Measurements from ENCODE around the gene RDH14.

The RDH14 gene

DNA sequence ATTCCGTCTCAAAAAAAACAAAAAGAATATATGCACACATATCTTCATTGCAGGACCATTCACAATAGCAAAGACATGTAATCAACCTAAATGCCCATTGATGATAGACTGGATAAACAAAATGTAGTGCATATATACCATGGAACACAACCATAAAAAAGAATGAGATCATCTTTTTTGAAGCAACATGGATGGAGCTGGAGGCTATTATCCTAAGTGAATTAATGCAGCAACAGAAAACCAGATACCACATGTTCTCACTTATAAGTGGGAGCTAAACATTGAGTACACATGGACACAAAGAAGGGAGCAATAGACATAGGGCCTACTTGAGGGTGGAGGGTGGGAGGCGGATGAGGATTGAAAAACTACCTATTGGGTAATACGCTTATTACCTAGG is 20.2 kb upstream of the RDH14 start (continued):
- no peak for TF ChIP-seq ZNF248 (tag by site-specific recombination; IDR thresholded peaks at IDR 0.05)

DNA sequence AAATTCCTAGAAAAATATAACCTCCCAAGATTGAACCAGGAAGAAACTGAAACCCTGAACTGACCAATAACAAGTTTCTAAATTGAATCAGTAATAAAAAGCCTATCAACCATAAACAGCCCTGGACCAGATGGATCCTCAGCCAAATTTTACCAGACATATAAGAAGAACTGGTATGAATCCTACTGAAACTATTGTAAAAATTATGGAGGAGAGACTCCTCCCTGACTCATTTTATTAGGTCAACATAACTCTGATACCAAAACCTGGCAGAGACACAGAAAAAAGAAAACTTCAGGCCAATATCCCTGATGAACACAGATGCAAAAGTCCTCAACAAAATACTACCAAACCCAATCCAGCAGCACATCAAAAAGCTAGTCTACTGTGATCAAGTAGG is 17.6 kb upstream of the RDH14 start:
- Histone ChIP-seq H3K4me3 (ENCODE audit: low read depth, low read length) (no peak overlapping the region), H3K27ac (ENCODE audit: extremely low read depth, low read depth, low read length) (no peak overlapping the region), H3K4me1 (ENCODE audit: control insufficient read depth, insufficient read depth, low read length) (no peaks in the 10 kb centered on the region), H3K36me3 (ENCODE audit: control insufficient read depth in 2 of 2, insufficient read depth in 1 of 2, low read length in 2 of 2) (no peaks in the 10 kb centered on the region), H3K9me3 (ENCODE audit: control insufficient read depth, insufficient read depth, low read depth, low read length) (no peaks in the 10 kb centered on the region)
- TF ChIP-seq ZNF274 (IDR thresholded peaks at IDR 0.05; ENCODE audit: low read length) (no peak), ZNF274 (tag by site-specific recombination; IDR thresholded peaks at IDR 0.05; ENCODE audit: borderline replicate concordance) (no peak), KLF10 (tag by site-specific recombination; IDR thresholded peaks at IDR 0.05) (no peak), ZNF174 (tag by site-specific recombination; IDR thresholded peaks at IDR 0.05) (no peak), ZNF510 (tag by site-specific recombination; IDR thresholded peaks at IDR 0.05; ENCODE audit: insufficient replicate concordance) (no peak), ZNF530 (tag by site-specific recombination; IDR thresholded peaks at IDR 0.05; ENCODE audit: low read depth) (no peak), OSR2 (tag by site-specific recombination; IDR thresholded peaks at IDR 0.05) (no peak), ZXDB (tag by site-specific recombination; IDR thresholded peaks at IDR 0.05) (no peak), ZNF529 (tag by site-specific recombination; IDR thresholded peaks at IDR 0.05; ENCODE audit: insufficient replicate concordance) (no peak), GLI2 (tag by site-specific recombination; IDR thresholded peaks at IDR 0.05; ENCODE audit: borderline replicate concordance, low read depth) (no peak), ZNF354C (tag by site-specific recombination; IDR thresholded peaks at IDR 0.05; ENCODE audit: borderline replicate concordance, low read depth) (no peak), ZNF768 (tag by site-specific recombination; IDR thresholded peaks at IDR 0.05) (no peak), ZNF837 (tag by site-specific recombination; IDR thresholded peaks at IDR 0.05) (no peak), KLF8 (tag by site-specific recombination; IDR thresholded peaks at IDR 0.05) (no peak), ZNF658 (tag by site-specific recombination; IDR thresholded peaks at IDR 0.05) (no peak), ZNF610 (tag by site-specific recombination; IDR thresholded peaks at IDR 0.05; ENCODE audit: borderline replicate concordance) (no peak), ZNF302 (tag by site-specific recombination; IDR thresholded peaks at IDR 0.05; ENCODE audit: low read depth) (no peak)
- CTCF ChIA-PET, result interaction anchor here (0.6 kb wide), 1 partner anchor 170 kb away, joined by 3 read pairs; no protein-coding TSS in a partner anchor
- POLR2A ChIA-PET, result no interaction called here

DNA sequence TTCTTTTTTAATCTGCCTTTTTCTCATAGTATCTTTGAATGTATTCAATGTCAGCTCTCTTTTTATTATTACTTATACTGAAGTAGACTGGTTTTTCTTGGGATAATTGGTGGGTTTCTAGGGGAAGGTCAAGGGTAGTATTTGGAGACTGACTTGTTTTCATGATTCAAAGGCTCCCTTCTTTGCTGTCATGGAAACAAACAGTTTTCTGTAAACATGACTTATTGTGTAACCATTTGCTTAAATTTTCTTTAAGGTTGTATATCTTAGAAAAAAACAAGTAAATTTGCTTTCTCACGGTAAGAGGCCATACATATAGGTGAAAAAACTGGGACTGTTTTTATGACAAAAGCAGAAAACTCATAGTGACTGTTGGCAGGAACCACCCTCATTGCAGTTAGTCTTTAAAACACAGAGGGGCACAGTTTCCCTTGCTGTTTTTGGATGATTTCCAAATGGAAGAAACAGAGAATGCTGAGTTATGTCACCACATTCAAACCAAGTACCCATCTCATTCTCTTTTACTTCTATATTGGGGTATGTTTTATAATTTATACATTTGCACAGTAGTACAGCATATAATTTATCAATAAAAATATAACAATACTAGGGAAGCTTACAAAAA is 5.8 kb upstream of the RDH14 start:
- no peaks in the 10 kb centered on the region for H3K9me3 ChIP-seq (ENCODE audit: control insufficient read depth, insufficient read depth, low read depth, low read length)
- H3K4me1 ChIP-seq (ENCODE audit: control insufficient read depth, insufficient read depth, low read length), result no peaks in the 10 kb centered on the region
- TF ChIP-seq ZNF830 (tag by site-specific recombination; IDR thresholded peaks at IDR 0.05; ENCODE audit: low read depth) (no peak), FEZF1 (tag by site-specific recombination; IDR thresholded peaks at IDR 0.05) (no peak), ZNF707 (tag by site-specific recombination; IDR thresholded peaks at IDR 0.05) (no peak), ZNF777 (tag by site-specific recombination; IDR thresholded peaks at IDR 0.05; ENCODE audit: borderline replicate concordance) (no peak), ZSCAN16 (tag by site-specific recombination; IDR thresholded peaks at IDR 0.05) (no peak), YY1 (tag by site-specific recombination; IDR thresholded peaks at IDR 0.05) (no peak), HOXA7 (CRISPR knock-in tag; IDR thresholded peaks at IDR 0.05; ENCODE audit: borderline replicate concordance) (no peak), ZNF473 (tag by site-specific recombination; IDR thresholded peaks at IDR 0.05) (no peak), ZNF157 (tag by site-specific recombination; IDR thresholded peaks at IDR 0.05) (no peak)
- H3K4me3 ChIP-seq (ENCODE audit: low read depth, low read length), result no peak overlapping the region
- H3K36me3 ChIP-seq (ENCODE audit: control insufficient read depth in 2 of 2, insufficient read depth in 1 of 2, low read length in 2 of 2), result no peaks in the 10 kb centered on the region
- CTCF ChIA-PET, result interaction anchor here (0.5 kb wide), 1 partner anchor 25 kb away, joined by 4 read pairs; no protein-coding TSS in a partner anchor
- H3K27ac ChIP-seq (ENCODE audit: extremely low read depth, low read depth, low read length), result no peak overlapping the region
- POLR2A ChIA-PET, result no interaction called here

Measured in HEK293 (cell line).